Hindlimb muscle (tissue), 1 donor: ENCODE measurements around the gene AGAP9. TPM values are rescaled to one million over a fixed set of nuclear protein-coding genes. Genes with fewer than 3 reads are reported as not detected.
"Not testable (repeated sequence)": the region's sequence is repeated elsewhere in the genome, so short reads cannot be mapped to it uniquely, and the experiment has no call there.

ENCODE experiments used
- DNase-seq: peaks from one replicate; pipeline ENCODE4 v3.0.0-alpha.2; 2013
- polyA plus RNA-seq: library from polyadenylated mRNA; unstranded; fragments of 120-200 nt; gene quantifications from one replicate; pipeline ENCODE4 v1.2.1, GENCODE V29; 2013; ENCODE audit not compliant: insufficient read length

Gene AGAP9
- polyA plus RNA-seq, 1 donor = 10.9 TPM

GRCh38 chr10:47484786-47485185, 38.7 kb downstream of the AGAP9 start:
- not testable (repeated sequence) for DNase-seq

- DNase-seq = not testable (repeated sequence)
Observed at GRCh38 chr10:47483923-47484322, 39.5 kb downstream of the AGAP9 start, which contains the start of gene ANXA8. Gene ANXA8 (minus strand): TSS chr10:47484115. CDS start chr10:47483933, 182 bp downstream.

- DNase-seq = not testable (repeated sequence)
Observed at GRCh38 chr10:47482367-47482766, 41.1 kb downstream of the AGAP9 start.

- DNase-seq = not testable (repeated sequence)
Observed at GRCh38 chr10:47481768-47482181, 41.7 kb downstream of the AGAP9 start.

- not testable (repeated sequence) for DNase-seq
Observed at GRCh38 chr10:47481182-47481766, 42.2 kb downstream of the AGAP9 start.

GRCh38 chr10:47480133-47480532, 43.3 kb downstream of the AGAP9 start:
- DNase-seq = not testable (repeated sequence)

GRCh38 chr10:47478114-47478513, 45.3 kb downstream of the AGAP9 start:
- DNase-seq = not testable (repeated sequence)

GRCh38 chr10:47477078-47477477, 46.4 kb downstream of the AGAP9 start:
- DNase-seq = not testable (repeated sequence)

GRCh38 chr10:47475101-47475500, 48.3 kb downstream of the AGAP9 start:
- not testable (repeated sequence) for DNase-seq

GRCh38 chr10:47473516-47473915, 49.9 kb downstream of the AGAP9 start:
- DNase-seq = not testable (repeated sequence)

- not testable (repeated sequence) for DNase-seq
Observed at GRCh38 chr10:47472647-47473046, 50.8 kb downstream of the AGAP9 start.

GRCh38 chr10:47472072-47472471, 51.4 kb downstream of the AGAP9 start:
- DNase-seq = not testable (repeated sequence)

- DNase-seq = not testable (repeated sequence)
Observed at GRCh38 chr10:47468731-47469528, 54.5 kb downstream of the AGAP9 start.

GRCh38 chr10:47467957-47468356, 55.5 kb downstream of the AGAP9 start:
- not testable (repeated sequence) for DNase-seq

- not testable (repeated sequence) for DNase-seq
Observed at GRCh38 chr10:47467458-47467857, 56.0 kb downstream of the AGAP9 start.

- DNase-seq = not testable (repeated sequence)
Observed at GRCh38 chr10:47465216-47465917, 58.1 kb downstream of the AGAP9 start.

GRCh38 chr10:47462577-47463358, 60.7 kb downstream of the AGAP9 start:
- DNase-seq = not testable (repeated sequence)

GRCh38 chr10:47461261-47461687, 62.2 kb downstream of the AGAP9 start:
- DNase-seq = peak; percentile 67

GRCh38 chr10:47458466-47459154, 64.8 kb downstream of the AGAP9 start:
- no peak for DNase-seq

GRCh38 chr10:47457826-47458225, 65.6 kb downstream of the AGAP9 start:
- no peak for DNase-seq

- DNase-seq = no peak
Observed at GRCh38 chr10:47457528-47457820, 66.0 kb downstream of the AGAP9 start.
